NT2/D1 (cell line): Measurements from ENCODE around the gene CATSPERE.

Source experiments
- DNase-seq: peaks from one replicate; pipeline ENCODE4 v3.0.0-alpha.2; 2011; ENCODE audit warnings: low read depth, low spot score
- H3K27me3 ChIP-seq: 2 replicates; pipeline ENCODE4 v1.6.0; 2011; ENCODE audit warnings: mild to moderate bottlenecking; ENCODE audit not compliant: insufficient read length, insufficient read depth
- H3K36me3 ChIP-seq: 2 replicates; pipeline ENCODE4 v1.6.1; 2011; ENCODE audit warnings: mild to moderate bottlenecking, low read length, mixed read lengths; ENCODE audit not compliant: insufficient read depth, insufficient read length
- H3K4me1 ChIP-seq: 2 replicates; pipeline ENCODE4 v1.5.1; 2011; ENCODE audit not compliant: insufficient read depth, insufficient read length
- H3K4me3 ChIP-seq: 2 replicates; pipeline ENCODE4 v1.5.1; 2011; ENCODE audit warnings: low read depth; ENCODE audit not compliant: insufficient read length
- H3K9ac ChIP-seq: 2 replicates; pipeline ENCODE4 v1.6.0; 2011; ENCODE audit warnings: low read depth; ENCODE audit not compliant: insufficient read length
- H3K9me3 ChIP-seq: 2 replicates; pipeline ENCODE4 v1.5.1; 2011; ENCODE audit warnings: mild to moderate bottlenecking, low read length; ENCODE audit not compliant: insufficient read depth
- SUZ12 ChIP-seq: IDR thresholded peaks from 2 replicates; pipeline ENCODE4 v1.6.1; 2011; ENCODE audit not compliant: insufficient read length, insufficient read depth; ENCODE audit errors: extremely low read depth
- YY1 ChIP-seq: IDR thresholded peaks from 2 replicates; pipeline ENCODE4 v1.6.1; 2011; ENCODE audit not compliant: insufficient read length, insufficient read depth
- ZNF274 ChIP-seq: IDR thresholded peaks from 2 replicates; pipeline ENCODE4 v1.6.1; 2011; ENCODE audit warnings: mild to moderate bottlenecking, low read depth, low read length

CATSPERE gene

GRCh38 chr1:244640917-244641316, 179.8 kb downstream of the CATSPERE start:
- H3K4me1 ChIP-seq = no peaks in the 10 kb centered on the region
- no peaks in the 10 kb centered on the region for H3K36me3 ChIP-seq
- no peak overlapping the region for H3K9ac ChIP-seq
- TF ChIP-seq SUZ12 (no peak), YY1 (no peak), ZNF274 (no peak)
- H3K27me3 ChIP-seq = no peaks in the 10 kb centered on the region
- H3K4me3 ChIP-seq = no peak overlapping the region
- no peaks in the 10 kb centered on the region for H3K9me3 ChIP-seq
- no peak for DNase-seq

GRCh38 chr1:244642526-244642925, 181.5 kb downstream of the CATSPERE start:
- Histone ChIP-seq H3K36me3 (no peaks in the 10 kb centered on the region), H3K4me1 (no peaks in the 10 kb centered on the region), H3K9me3 (no peaks in the 10 kb centered on the region), H3K4me3 (no peak overlapping the region), H3K9ac (no peak overlapping the region), H3K27me3 (no peaks in the 10 kb centered on the region)
- no peak for TF ChIP-seq SUZ12
- no peak for TF ChIP-seq YY1
- TF ChIP-seq ZNF274 = no peak
- DNase-seq = no peak

DNA sequence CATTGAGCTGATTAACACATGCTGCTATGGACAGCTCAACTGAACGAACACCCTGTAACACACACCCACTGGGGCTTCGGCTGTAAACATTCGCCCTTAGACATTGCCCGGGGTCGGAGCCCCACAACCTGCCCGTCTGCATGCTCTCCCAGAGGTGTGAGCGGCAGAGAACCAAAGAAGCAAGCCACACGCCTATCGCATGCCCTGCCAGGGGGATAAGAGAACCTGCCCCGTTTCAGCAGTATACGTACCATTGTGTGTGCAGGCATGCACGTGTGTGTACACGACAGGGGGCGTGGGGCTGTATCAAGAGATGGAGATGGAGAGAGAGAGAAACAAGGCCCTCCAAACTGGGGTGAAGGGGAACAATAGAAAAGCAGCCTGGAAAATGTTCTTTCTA, 181.9 kb downstream of the CATSPERE start:
- no peaks in the 10 kb centered on the region for H3K9me3 ChIP-seq
- no peak overlapping the region for H3K9ac ChIP-seq
- H3K4me3 ChIP-seq = no peak overlapping the region
- no peak for DNase-seq
- H3K27me3 ChIP-seq = no peaks in the 10 kb centered on the region
- H3K36me3 ChIP-seq = no peaks in the 10 kb centered on the region
- TF ChIP-seq YY1 = no peak
- TF ChIP-seq ZNF274 = no peak
- TF ChIP-seq SUZ12 = no peak
- H3K4me1 ChIP-seq = no peaks in the 10 kb centered on the region

DNA sequence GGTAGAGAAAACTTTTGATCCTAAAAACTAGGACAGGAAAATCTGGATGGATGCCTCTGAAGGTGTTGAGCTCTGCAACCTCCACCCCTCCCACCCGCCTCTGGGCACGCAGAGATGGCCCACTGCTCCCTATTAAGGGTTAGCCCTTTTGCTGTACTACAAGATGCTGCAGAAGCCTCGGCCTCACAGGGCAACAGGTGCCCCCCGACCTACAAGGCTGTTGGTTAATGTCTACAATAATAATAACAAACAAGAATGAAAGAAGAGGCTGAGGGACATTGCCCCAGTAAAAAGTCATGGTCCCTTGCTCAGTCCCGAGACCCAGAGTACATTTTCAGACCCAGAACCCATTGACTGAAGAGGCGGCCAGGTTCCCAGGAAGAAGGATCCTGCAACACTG, 184.3 kb downstream of the CATSPERE start:
- no peak overlapping the region for H3K9ac ChIP-seq
- H3K4me1 ChIP-seq = no peaks in the 10 kb centered on the region
- TF ChIP-seq YY1 (no peak), SUZ12 (no peak), ZNF274 (no peak)
- H3K27me3 ChIP-seq = no peaks in the 10 kb centered on the region
- DNase-seq = no peak
- H3K9me3 ChIP-seq = no peaks in the 10 kb centered on the region
- H3K36me3 ChIP-seq = no peaks in the 10 kb centered on the region
- H3K4me3 ChIP-seq = no peak overlapping the region

DNA sequence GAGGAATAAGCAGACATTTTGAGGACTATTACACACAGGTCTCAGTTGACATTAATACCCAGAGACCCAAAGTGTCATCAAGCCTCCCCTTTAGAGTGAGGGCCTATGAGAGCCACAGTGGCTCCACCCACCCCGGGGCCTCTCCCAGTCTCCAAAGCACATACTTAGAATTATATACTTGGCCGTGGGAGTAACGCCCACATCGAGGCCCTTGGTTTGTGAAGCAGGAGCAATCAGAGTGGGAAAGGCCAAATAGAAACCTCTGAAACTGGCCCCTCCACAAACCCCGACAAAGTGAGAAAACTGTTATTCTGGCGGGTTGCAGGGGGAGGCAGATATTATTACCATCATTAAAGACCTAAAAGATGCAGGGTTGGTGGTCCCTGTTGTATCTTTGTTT, 184.8 kb downstream of the CATSPERE start:
- DNase-seq = no peak
- no peaks in the 10 kb centered on the region for H3K4me1 ChIP-seq
- H3K4me3 ChIP-seq = no peak overlapping the region
- TF ChIP-seq SUZ12 = no peak
- no peak for TF ChIP-seq YY1
- no peak for TF ChIP-seq ZNF274
- H3K27me3 ChIP-seq = no peaks in the 10 kb centered on the region
- H3K9ac ChIP-seq = no peak overlapping the region
- no peaks in the 10 kb centered on the region for H3K36me3 ChIP-seq
- no peaks in the 10 kb centered on the region for H3K9me3 ChIP-seq

- Histone ChIP-seq H3K4me3 (no peak overlapping the region), H3K4me1 (no peaks in the 10 kb centered on the region), H3K9me3 (no peaks in the 10 kb centered on the region), H3K36me3 (no peaks in the 10 kb centered on the region), H3K27me3 (no peaks in the 10 kb centered on the region), H3K9ac (no peak overlapping the region)
- DNase-seq = no peak
- TF ChIP-seq YY1 (no peak), ZNF274 (no peak), SUZ12 (no peak)
These were observed 186.7 kb downstream of the CATSPERE start for GRCh38 chr1:244647819-244648218.

- H3K4me3 ChIP-seq = peak overlapping the region; percentile 33
- no peaks in the 10 kb centered on the region for H3K4me1 ChIP-seq
- H3K9ac ChIP-seq = peak overlapping the region; percentile 39
- H3K9me3 ChIP-seq = no peaks in the 10 kb centered on the region
- peaks cover 9% of the 10 kb centered on the region for H3K36me3 ChIP-seq
- H3K27me3 ChIP-seq = no peaks in the 10 kb centered on the region
- peak; percentile 25 for DNase-seq
- TF ChIP-seq ZNF274 (no peak), SUZ12 (no peak), YY1 (no peak)
These were observed 191.0 kb downstream of the CATSPERE start for GRCh38 chr1:244651956-244652622.
